ENCODE measurements around the gene LRP5.

DNA sequence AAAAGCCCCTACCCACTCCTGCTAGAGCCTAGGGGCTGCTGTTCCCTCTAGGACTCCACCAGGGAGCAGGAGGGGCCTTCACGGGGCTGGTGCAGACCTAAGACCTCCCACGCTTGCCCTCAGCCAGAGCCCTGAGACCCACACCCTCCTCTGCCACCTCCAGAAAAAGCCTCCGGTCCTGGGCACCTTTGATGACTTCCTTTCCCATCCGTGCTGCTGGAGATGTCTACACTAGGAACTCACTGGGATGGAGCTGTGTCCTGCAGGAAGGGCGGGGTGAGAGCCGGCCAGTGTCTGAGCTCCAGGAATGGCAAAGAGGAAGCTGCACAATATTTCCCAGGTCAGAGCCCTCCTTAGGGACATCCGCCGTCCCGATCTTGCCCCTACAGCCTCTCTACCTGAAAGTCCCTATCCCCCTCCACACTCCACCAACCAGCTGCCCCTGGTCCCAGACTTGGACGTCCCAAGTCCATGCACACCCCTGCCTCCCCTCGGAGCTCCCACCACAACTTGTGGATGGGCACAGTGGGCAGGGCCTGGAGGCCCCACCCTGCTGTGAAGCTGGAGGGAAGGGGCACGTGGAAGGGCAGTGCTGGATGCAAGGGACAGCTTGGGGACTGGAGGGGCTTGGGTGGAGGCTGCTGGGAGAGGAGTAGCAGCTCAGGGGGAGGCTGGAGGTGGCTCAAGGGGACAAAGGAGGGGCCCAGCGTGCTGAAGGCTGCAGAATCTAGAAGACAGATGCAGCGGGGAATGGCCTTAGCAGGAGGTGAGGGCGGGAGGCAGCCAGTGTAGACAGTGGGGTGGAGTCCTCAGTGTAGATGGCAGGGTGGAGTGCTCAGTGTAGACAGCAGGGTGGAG, 13.5 kb upstream of the LRP5 start:
- TF ChIP-seq EZH2phosphoT487 (conservative IDR thresholded peaks at IDR 0.05; ENCODE audit: low read length) = no peak
- TF ChIP-seq, protein P1, sequence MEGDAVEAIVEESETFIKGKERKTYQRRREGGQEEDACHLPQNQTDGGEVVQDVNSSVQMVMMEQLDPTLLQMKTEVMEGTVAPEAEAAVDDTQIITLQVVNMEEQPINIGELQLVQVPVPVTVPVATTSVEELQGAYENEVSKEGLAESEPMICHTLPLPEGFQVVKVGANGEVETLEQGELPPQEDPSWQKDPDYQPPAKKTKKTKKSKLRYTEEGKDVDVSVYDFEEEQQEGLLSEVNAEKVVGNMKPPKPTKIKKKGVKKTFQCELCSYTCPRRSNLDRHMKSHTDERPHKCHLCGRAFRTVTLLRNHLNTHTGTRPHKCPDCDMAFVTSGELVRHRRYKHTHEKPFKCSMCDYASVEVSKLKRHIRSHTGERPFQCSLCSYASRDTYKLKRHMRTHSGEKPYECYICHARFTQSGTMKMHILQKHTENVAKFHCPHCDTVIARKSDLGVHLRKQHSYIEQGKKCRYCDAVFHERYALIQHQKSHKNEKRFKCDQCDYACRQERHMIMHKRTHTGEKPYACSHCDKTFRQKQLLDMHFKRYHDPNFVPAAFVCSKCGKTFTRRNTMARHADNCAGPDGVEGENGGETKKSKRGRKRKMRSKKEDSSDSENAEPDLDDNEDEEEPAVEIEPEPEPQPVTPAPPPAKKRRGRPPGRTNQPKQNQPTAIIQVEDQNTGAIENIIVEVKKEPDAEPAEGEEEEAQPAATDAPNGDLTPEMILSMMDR (IDR thresholded peaks at IDR 0.05; ENCODE audit: insufficient read depth, low read length, poor library complexity, severe bottlenecking) = no peak
